HTERT RPE-1 (cell line): Measurements from ENCODE around the gene VASP.

Source experiments
- in situ Hi-C: fragments of 300-500 bp; cut with MboI; formaldehyde crosslinking; loops from 4 replicates; pipeline ENCODE4 v1.14.3; 2020; ENCODE audit warnings: low sequenced_read_pairs

The VASP gene

GRCh38 chr19:45473682-45474605 lies 33.3 kb upstream of the VASP start:
- in situ Hi-C loops, result no loop called here

- in situ Hi-C loops, result no loop called here
These were observed 32.4 kb upstream of the VASP start for GRCh38 chr19:45474606-45475521.

GRCh38 chr19:45475537-45476291 lies 31.6 kb upstream of the VASP start:
- in situ Hi-C loops, result no loop called here

GRCh38 chr19:45476304-45476703 lies 31.0 kb upstream of the VASP start:
- in situ Hi-C loops, result no loop called here

- in situ Hi-C loops, result no loop called here
These were observed 30.1 kb upstream of the VASP start for GRCh38 chr19:45477186-45477585.

GRCh38 chr19:45477713-45478453 lies 29.4 kb upstream of the VASP start:
- in situ Hi-C loops, result no loop called here

GRCh38 chr19:45478454-45479238 lies 28.6 kb upstream of the VASP start:
- in situ Hi-C loops, result no loop called here

GRCh38 chr19:45483033-45483432 lies 24.2 kb upstream of the VASP start:
- in situ Hi-C loops, result no loop called here

GRCh38 chr19:45484273-45484945 lies 22.9 kb upstream of the VASP start:
- in situ Hi-C loops, result no loop called here

- in situ Hi-C loops, result no loop called here
These were observed 21.8 kb upstream of the VASP start for GRCh38 chr19:45485305-45486077.

GRCh38 chr19:45488708-45489107 lies 18.6 kb upstream of the VASP start:
- in situ Hi-C loops, result no loop called here

- in situ Hi-C loops, result no loop called here
These were observed 17.9 kb upstream of the VASP start for GRCh38 chr19:45489216-45489855.

- in situ Hi-C loops, result no loop called here
These were observed 15.1 kb upstream of the VASP start for GRCh38 chr19:45492137-45492626.

- in situ Hi-C loops, result no loop called here
These were observed 14.4 kb upstream of the VASP start for GRCh38 chr19:45492627-45493470.

GRCh38 chr19:45494261-45494916 lies 12.9 kb upstream of the VASP start:
- in situ Hi-C loops, result no loop called here

GRCh38 chr19:45495178-45495577 lies 12.1 kb upstream of the VASP start:
- in situ Hi-C loops, result no loop called here
